GM10266 (cell line): ENCODE results near the gene SMARCAL1.

Experiments
- DNase-seq: peaks from one replicate; pipeline ENCODE4 v3.0.0; 2012; ENCODE audit errors: extremely low spot score
- TF ChIP-seq, protein P1 (sequence below): IDR thresholded peaks from 2 replicates; pipeline ENCODE4 v1.5.1; 2012; ENCODE audit warnings: mild to moderate bottlenecking, low read depth; ENCODE audit not compliant: control insufficient read depth, insufficient read depth; ENCODE audit errors: missing control alignments

SMARCAL1 gene

DNA sequence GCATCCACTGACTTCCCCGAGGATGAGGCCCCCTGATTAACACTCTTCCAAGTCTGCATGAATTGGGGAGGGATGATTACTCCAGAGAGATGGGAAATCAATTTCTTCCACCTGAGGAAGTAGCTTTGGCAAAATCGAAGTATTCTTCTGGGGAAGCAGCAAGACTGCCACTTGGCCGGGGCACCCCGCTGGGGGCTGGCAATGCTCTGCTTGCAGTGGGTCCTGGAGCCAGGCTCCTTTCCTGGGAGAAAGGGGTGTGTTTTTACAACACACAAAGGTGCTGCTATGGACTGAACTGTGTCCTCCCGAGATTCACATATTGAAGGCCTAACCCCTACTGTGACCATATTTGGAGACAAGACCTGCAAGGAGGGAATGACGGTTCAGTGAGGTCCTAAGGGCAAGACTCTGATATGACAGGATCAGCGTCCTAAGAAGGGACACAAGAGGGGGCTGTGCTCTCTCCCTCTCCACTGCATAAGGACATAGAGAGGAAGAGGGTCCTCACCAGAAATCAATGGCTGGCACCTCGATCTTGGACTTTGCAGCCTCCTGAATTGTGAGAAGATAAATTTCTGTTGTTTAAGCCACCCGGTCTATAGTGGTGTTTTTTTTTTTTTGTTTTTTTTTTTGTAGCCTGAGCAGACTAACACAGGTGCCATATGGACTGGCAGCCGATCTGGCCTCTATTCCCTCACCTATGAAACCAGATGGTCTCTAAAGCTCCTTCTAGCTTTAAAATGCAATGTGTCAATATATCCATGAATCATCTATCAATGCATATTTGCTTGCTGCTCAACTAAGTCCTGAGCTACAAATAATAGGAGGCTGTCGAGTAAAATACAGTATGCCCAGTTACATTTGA, 3.6 kb upstream of the SMARCAL1 start:
- TF ChIP-seq, protein P1, sequence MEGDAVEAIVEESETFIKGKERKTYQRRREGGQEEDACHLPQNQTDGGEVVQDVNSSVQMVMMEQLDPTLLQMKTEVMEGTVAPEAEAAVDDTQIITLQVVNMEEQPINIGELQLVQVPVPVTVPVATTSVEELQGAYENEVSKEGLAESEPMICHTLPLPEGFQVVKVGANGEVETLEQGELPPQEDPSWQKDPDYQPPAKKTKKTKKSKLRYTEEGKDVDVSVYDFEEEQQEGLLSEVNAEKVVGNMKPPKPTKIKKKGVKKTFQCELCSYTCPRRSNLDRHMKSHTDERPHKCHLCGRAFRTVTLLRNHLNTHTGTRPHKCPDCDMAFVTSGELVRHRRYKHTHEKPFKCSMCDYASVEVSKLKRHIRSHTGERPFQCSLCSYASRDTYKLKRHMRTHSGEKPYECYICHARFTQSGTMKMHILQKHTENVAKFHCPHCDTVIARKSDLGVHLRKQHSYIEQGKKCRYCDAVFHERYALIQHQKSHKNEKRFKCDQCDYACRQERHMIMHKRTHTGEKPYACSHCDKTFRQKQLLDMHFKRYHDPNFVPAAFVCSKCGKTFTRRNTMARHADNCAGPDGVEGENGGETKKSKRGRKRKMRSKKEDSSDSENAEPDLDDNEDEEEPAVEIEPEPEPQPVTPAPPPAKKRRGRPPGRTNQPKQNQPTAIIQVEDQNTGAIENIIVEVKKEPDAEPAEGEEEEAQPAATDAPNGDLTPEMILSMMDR: no peak
- no peak for DNase-seq

DNA sequence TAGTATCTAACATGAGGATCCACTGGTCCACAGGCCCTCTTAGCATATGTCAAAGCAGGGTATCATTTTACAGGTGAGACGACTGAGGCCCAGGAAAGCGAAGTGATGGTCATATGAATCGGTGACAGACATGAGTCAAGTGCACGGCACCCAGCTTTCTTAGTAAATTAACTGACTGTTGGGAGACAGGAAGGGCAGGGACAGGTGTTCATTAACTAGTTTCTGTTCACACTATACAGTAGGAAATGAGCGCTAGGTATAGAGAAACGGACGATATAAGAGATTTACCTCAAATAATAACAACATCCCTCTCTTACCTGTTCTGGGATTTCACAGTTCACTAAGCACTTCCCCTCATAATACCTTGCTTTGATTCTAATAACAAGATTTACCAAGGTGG, 1.7 kb upstream of the SMARCAL1 start:
- TF ChIP-seq, protein P1: no peak

DNA sequence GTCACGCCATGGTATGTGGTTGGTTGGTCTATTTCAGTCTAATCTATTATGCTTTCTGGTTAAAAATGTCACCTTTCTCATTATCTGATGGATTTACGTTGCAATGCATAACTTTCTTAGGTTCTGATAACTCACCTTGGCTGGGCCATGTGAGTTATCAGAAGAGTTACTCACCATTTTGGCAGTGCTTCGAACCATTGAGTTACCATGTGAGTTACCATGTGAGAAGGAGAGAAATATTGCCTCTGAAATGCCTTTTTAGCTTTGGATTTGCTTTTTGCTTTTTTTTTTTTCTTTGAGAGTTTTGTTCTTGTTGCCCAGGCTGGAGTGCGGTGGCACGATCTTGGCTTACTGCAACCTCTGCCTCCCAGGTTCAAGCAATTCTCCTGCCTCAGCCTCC, 1.6 kb downstream of the SMARCAL1 start:
- TF ChIP-seq, protein P1: no peak
- no peak for DNase-seq

More for the DNA sequence above, 1.7 kb upstream of the SMARCAL1 start:
- no peak for DNase-seq

DNA sequence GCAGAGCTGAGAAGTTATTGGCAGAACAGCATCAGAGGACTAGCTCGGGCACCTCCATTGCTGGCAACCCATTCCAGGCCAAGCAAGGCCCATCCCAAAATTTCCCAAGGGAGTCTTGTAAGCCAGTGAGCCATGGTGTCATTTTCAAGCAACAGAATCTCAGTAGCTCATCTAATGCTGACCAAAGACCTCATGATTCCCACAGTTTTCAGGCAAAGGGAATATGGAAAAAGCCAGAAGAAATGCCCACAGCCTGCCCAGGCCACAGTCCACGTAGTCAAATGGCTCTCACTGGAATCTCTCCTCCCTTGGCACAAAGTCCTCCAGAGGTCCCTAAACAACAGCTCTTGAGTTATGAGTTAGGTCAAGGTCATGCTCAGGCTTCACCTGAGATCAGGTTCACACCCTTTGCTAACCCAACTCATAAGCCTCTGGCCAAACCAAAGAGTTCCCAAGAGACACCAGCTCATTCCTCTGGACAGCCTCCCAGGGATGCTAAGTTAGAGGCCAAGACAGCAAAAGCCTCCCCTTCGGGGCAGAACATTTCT, 2.6 kb downstream of the SMARCAL1 start:
- TF ChIP-seq, protein P1: no peak
- no peak for DNase-seq

DNA sequence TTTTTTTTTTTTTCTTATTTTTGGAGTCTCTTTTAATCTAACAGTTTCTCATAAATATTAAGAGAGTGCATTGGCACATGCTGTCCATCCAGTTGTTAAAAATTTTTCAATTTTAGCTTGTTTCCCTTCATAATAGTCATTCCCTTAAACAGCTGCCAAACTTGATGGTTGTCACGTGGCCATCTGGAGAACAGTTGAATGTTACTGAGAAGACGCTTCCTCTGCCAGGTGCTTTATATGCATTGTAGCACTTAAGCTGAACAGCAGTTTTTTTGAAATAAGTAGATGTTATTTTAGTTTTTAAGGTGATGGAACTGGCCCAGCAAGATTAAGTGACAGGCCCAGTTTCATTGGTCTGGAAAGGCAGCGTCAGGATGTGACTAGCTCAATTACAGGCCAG, 3.3 kb downstream of the SMARCAL1 start:
- TF ChIP-seq, protein P1: no peak

DNA sequence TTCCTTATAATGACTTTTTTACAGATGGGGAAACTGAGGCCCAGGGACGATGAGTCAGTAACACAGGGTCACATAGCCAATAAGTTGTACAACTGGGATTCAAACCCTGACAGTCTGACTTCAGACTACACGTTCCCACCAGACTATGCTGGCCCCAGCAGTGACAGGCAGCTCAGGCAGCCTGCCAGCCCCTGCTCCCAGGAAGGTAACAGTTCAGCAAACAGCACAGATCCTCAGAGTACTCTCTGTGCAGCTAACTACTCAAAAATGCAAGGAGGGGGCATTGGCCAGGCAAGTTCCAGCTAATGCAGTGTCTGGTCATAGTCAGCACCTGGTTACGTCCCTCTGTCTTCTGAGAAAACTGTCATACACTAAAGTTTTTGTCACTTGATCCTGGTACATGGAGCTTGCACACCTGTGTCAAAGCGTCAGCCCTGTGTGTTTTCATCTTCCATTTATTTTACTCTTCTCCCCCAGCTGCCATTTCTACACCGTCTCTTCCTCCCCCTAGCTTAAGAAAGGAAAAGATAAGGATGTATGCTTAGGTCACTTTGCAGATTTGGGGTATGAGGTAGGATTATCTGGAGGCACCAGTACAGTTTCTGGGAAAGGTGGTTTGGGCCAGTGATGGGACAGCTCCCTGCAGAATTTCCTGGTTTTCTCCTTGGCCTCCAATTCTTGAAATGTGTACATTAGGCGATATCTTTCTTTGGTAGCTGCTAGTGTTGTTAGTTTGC, 4.5 kb downstream of the SMARCAL1 start:
- DNase-seq: no peak
- TF ChIP-seq, protein P1: no peak

More for the DNA sequence above, 3.3 kb downstream of the SMARCAL1 start:
- no peak for DNase-seq
